Left forelimb (tissue), 1 donor: ENCODE results near the gene PABPN1.

Experiments used
- DNase-seq: peaks from one replicate; pipeline ENCODE4 v3.0.0-alpha.2; 2018; ENCODE audit warnings: low spot score

PABPN1 gene

GRCh38 chr14:23326491-23327332 lies 5.5 kb downstream of the PABPN1 start:
- no peak for DNase-seq

- no peak for DNase-seq
Measured at GRCh38 chr14:23327947-23328744, 6.9 kb downstream of the PABPN1 start.

GRCh38 chr14:23335623-23336022 lies 14.4 kb downstream of the PABPN1 start:
- no peak for DNase-seq

GRCh38 chr14:23339506-23340268 lies 18.4 kb downstream of the PABPN1 start:
- no peak for DNase-seq

GRCh38 chr14:23344481-23344880 lies 23.2 kb downstream of the PABPN1 start:
- peak; percentile 30 for DNase-seq

GRCh38 chr14:23345987-23346692 lies 24.9 kb downstream of the PABPN1 start:
- no peak for DNase-seq

- peak; percentile 52 for DNase-seq
Measured at GRCh38 chr14:23346693-23347405, 25.6 kb downstream of the PABPN1 start.

GRCh38 chr14:23347406-23348296 lies 26.4 kb downstream of the PABPN1 start:
- DNase-seq: peak; percentile 63

- DNase-seq: peak; percentile 41
Measured at GRCh38 chr14:23348297-23348655, 27.0 kb downstream of the PABPN1 start.

GRCh38 chr14:23349156-23349845 lies 28.0 kb downstream of the PABPN1 start:
- DNase-seq: no peak

GRCh38 chr14:23351681-23352505 lies 30.6 kb downstream of the PABPN1 start:
- DNase-seq: peak; percentile 55

GRCh38 chr14:23352506-23353432 lies 31.5 kb downstream of the PABPN1 start, which contains the start of gene SLC22A17:
TSS of gene SLC22A17 (minus strand) at chr14:23352887.
- peak; percentile 90 for DNase-seq

GRCh38 chr14:23353433-23353780 lies 32.1 kb downstream of the PABPN1 start:
- peak; percentile 2 for DNase-seq

GRCh38 chr14:23354990-23355389 lies 33.7 kb downstream of the PABPN1 start:
- peak; percentile 46 for DNase-seq

- DNase-seq: peak; percentile 61
Measured at GRCh38 chr14:23355871-23356435, 34.7 kb downstream of the PABPN1 start.

GRCh38 chr14:23356662-23357061 lies 35.4 kb downstream of the PABPN1 start:
- DNase-seq: peak; percentile 37

- DNase-seq: peak; percentile 49
Measured at GRCh38 chr14:23357261-23357660, 36.0 kb downstream of the PABPN1 start.
